HG02571 (cell line): Measurements from ENCODE around the gene LCN6.

Experiments
- ATAC-seq: cut with Tn5 transposase; IDR thresholded peaks from one replicate; pipeline ENCODE4 v1.9.1; 2021; ENCODE audit warnings: mild to moderate bottlenecking, moderate library complexity; ENCODE audit not compliant: unreplicated experiment

LCN6 gene

GRCh38 chr9:136745389-136746154 lies 2.8 kb downstream of the LCN6 start:
- no peak for ATAC-seq

DNA sequence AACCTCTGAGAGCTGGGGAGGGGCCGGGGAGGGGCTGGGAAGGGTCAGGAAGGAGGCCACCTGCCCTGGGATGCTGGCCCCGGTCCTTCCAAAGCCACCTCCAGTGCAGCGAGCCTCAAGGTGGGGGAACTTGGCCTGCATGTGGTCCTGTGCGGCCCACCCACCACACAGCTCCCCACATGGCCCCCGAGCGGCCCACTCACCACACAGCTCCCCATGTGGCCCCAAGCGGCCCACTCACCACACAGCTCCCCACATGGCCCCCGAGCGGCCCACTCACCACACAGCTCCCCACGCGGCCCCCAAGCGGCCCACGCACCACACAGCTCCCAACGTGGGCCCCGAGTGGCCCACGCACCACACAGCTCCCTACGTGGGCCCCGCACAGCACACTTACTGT lies 3.6 kb downstream of the LCN6 start:
- ATAC-seq: no peak

- no peak for ATAC-seq
These were observed 4.6 kb downstream of the LCN6 start for GRCh38 chr9:136743639-136744211.

- ATAC-seq: no peak
These were observed 5.5 kb downstream of the LCN6 start, which contains the start of gene LCN10 for GRCh38 chr9:136742591-136743391. TSS of gene LCN10 (minus strand) at chr9:136742940. CDS start at chr9:136742903, 37 bp downstream.

DNA sequence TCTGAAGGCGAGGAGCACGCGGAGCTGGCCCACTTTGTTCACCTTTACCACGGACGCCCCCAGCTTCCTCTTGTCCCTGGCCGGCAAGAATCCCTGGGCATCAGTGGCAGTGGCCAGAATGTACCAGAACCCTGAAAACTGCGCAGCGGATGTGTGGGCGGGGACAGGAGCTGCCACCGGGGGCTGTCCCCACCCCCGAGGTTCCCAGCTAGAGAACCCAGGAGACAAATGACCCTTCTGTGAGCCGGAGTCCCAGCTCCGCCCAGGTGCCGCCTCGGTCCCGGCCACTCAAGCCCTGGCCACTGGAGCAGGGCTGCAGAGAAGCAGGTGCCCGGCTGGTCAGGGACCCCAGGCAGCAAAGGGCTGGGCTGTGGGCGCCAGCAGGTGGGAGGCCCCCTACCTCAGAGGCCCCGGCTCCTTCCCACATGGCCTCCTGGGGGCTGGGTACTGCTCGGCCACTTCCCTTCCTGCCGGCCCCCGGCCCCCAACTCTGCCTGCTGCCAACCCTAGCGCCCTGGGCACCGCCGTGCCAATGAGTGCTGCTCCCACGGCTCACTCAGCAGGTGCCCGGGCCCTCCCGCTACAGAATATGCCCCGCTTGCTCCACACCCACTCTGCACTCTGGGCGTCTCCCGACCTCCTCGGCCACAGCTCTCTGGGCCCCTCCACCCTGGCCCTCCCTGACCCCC lies 6.3 kb downstream of the LCN6 start:
- no peak for ATAC-seq

- no peak for ATAC-seq
These were observed 7.1 kb downstream of the LCN6 start for GRCh38 chr9:136740971-136741882.

GRCh38 chr9:136740491-136740890 lies 7.8 kb downstream of the LCN6 start:
- no peak for ATAC-seq

- no peak for ATAC-seq
These were observed 8.3 kb downstream of the LCN6 start for GRCh38 chr9:136740069-136740468.

GRCh38 chr9:136739509-136739908 lies 8.8 kb downstream of the LCN6 start:
- no peak for ATAC-seq

DNA sequence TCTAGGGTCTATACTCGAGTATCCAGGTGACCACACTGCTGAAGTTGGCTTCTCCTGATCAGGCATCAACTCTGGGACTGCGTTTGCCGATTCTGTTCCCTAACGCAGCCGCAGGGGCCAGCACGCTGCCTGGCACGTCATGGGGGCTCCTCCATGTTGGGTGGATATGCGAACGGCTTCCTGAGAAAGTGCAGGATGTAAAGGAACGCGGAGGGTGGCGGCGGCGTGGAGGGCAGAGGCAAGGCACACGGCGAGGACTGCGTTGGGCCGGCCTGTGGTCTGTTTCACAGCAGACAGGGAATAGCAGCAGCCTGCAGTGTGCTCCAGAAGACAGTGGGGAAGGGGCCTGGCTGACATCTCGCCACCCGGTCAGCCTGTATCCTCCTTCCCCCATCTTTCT lies 9.4 kb downstream of the LCN6 start:
- no peak for ATAC-seq

DNA sequence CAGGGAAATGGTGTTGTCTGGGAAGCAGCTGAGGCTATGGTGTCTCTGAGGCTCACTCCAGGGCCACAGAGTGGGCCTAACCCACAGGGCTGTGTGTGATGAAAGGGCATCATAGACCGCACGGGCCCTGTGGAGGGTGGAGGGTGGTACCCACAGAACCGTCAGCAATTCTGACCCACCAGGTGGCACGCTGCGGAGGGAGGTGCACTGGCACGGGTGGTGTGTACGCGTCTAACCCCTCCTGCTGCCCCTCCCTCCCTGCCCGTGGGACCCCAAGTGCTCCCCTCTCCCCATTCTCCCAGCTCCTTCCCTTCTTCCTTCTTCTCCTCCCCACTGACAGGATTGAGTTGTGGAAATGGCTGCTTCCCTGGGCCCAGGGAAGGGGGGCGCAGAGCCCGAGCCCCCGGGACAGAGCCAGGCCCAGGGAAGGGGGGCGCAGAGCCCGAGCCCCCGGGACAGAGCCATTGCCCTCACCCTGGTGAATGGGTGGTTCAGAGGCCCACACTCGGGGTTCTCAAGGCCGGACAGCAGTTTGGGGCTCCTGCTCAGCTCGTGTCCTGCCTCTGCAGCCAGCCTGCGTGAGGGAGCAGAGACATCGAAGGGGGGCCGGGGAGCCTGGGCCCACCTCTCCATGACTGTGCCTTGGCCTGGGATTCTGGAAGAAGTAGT lies 12.4 kb downstream of the LCN6 start:
- ATAC-seq: no peak

GRCh38 chr9:136734837-136735496 lies 13.4 kb downstream of the LCN6 start:
- no peak for ATAC-seq

DNA sequence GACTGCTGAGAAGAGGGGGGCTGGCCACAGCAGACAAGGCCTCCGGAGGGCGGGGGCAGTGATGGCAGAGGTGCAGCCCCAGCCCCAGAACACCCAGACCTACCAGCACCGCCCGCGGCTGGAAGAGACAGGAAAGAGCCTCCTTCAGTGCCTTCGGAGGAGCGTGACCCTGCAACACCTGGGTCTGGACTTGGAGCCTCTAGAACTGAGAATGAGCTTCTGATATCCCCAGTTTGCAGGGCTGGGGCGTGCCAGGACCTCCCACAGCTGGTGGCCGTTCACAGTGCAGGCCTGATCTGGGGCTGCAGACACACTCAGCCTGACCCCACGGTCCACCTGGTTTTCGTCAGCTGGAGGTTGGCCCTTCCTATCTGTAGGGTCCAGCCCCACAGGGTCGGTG lies 14.7 kb downstream of the LCN6 start:
- ATAC-seq: no peak

DNA sequence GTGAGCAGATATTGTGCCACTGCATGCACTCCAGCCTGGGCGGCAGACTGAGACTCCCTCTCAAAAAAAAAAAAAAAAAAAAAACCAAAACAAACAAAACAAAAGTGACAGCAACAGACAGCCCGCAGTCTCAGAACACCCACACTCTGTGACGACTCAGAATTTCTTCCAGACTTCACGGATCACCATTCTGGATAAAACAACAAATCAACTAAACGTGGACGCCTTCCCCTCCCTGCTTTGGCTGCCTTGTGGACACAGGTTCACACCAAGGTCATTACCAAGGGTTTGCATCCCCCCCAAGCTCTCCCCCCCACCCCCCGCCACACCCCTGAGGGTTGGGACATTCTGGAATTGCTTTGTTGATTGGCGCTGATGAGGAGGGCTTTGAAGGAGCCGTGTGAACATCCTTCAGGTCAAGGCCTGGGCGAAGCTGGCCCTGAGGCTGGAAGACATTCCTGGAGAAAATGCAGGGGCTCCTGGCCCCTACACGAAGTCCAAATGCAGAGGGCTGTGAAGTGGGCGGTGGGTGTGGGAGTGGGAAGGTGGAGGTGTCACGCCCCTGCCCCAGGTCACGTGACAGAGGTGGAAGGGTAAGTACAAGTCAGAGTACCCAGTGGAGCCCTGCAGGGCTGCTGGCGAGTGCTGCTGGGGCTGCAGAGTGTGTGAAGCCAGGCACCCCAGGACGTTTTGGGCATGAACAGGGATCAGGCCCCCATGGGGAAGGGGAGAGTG lies 15.7 kb downstream of the LCN6 start:
- no peak for ATAC-seq

DNA sequence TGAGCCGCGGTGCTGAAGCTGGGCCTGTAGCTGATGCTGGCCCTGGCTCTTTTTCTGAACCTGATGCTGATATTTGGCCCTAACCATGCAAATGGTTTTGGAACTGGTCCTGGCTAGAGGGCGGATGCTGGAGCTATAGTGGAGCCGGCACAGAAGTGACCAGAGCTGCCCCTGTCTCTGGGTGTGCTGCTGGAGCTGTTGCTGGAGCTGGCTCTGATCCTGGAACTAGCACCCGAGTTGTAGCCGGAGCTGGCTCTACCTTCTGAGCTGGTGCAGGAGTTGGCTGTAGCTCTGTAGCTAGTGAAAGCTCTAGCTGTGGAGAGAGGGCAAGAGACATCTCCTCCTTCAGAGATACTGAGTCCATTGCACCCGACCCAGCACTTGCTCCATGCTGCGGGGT lies 18.4 kb downstream of the LCN6 start:
- no peak for ATAC-seq

DNA sequence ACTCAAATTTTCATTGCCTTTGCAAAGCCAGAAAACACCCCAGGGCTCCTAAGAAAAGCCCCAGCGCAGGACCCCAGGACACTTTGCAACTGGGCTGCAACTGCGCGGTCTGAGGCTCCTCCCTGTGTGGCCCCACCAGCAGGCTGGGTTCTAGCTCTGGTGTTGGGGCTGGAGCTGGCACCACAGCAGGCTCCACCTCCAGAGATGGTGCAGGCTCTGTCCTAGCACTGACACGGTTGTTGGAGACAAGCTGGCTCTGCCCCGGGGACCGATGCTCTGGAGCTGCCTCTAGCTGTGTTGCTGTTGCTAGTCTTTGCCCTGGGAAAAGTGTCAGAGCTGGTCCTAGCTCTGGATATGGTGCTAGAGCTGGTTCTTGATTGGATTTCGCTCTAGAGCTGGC lies 19.2 kb downstream of the LCN6 start:
- ATAC-seq: no peak

DNA sequence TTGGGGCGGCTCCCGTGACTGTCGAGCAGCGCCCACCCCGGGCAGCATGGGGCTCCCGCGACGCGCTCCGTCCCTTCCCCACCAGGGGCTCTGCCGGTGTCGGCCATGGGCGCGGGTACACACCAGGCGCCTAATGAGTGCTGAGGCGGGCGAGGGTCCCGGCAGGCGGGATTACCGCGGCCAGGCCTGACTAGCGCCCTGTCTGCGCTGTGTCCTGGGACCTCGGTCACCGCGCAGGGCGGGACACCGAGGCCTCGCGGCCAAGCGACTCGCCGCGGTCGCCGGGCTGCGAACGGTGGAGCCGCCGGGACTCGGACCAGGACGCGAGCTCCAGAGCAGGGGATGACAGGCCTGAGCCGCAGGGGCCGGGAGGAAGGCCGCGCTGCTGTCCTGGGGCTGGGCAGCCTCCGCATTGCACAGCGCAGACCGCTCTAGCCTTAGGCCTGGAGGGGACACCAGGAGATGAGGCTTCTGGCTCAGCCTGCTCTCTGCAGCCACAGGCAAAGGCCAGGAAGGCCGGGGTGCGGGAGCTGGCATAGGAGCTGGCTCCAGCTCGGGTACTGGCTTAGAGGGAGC lies 19.7 kb downstream of the LCN6 start:
- ATAC-seq: peak; percentile 14

- peak; percentile 60 for ATAC-seq
These were observed 20.2 kb downstream of the LCN6 start for GRCh38 chr9:136728080-136728547.
